HG03378 (cell line): Measurements from ENCODE around the gene RTN1.
A peak's percentile ranks its signal among the peaks of the same experiment; 100 is the strongest.

Experiments used
- ATAC-seq: cut with Tn5 transposase; IDR thresholded peaks from one replicate; pipeline ENCODE4 v1.9.1; 2021; ENCODE audit warnings: mild to moderate bottlenecking, moderate library complexity; ENCODE audit not compliant: unreplicated experiment

Gene RTN1

GRCh38 chr14:59852350-59852749 is 18.2 kb downstream of the RTN1 start:
- ATAC-seq = no peak

GRCh38 chr14:59850458-59850857 is 20.1 kb downstream of the RTN1 start:
- no peak for ATAC-seq

- no peak for ATAC-seq
Measured at GRCh38 chr14:59849411-59850130, 21.0 kb downstream of the RTN1 start.

GRCh38 chr14:59848671-59849070 is 21.9 kb downstream of the RTN1 start:
- no peak for ATAC-seq

GRCh38 chr14:59847711-59848110 is 22.9 kb downstream of the RTN1 start:
- ATAC-seq = no peak

GRCh38 chr14:59846595-59846994 is 24.0 kb downstream of the RTN1 start:
- no peak for ATAC-seq

- no peak for ATAC-seq
Measured at GRCh38 chr14:59845245-59845644, 25.3 kb downstream of the RTN1 start.

GRCh38 chr14:59844186-59844812 is 26.3 kb downstream of the RTN1 start:
- ATAC-seq = no peak

GRCh38 chr14:59836116-59836515 is 34.5 kb downstream of the RTN1 start:
- ATAC-seq = no peak

GRCh38 chr14:59832653-59833294 is 37.8 kb downstream of the RTN1 start:
- no peak for ATAC-seq

- ATAC-seq = no peak
Measured at GRCh38 chr14:59831121-59831730, 39.4 kb downstream of the RTN1 start.

GRCh38 chr14:59830338-59830734 is 40.2 kb downstream of the RTN1 start:
- ATAC-seq = no peak

GRCh38 chr14:59829469-59830337 is 40.9 kb downstream of the RTN1 start:
- ATAC-seq = no peak

GRCh38 chr14:59828276-59828675 is 42.3 kb downstream of the RTN1 start:
- ATAC-seq = no peak

- no peak for ATAC-seq
Measured at GRCh38 chr14:59827401-59827800, 43.2 kb downstream of the RTN1 start.

- no peak for ATAC-seq
Measured at GRCh38 chr14:59826150-59826549, 44.4 kb downstream of the RTN1 start.

- ATAC-seq = peak; percentile 53
Measured at GRCh38 chr14:59823179-59823578, 47.4 kb downstream of the RTN1 start.

- no peak for ATAC-seq
Measured at GRCh38 chr14:59819446-59820088, 51.0 kb downstream of the RTN1 start.

- no peak for ATAC-seq
Measured at GRCh38 chr14:59816941-59817340, 53.6 kb downstream of the RTN1 start.

GRCh38 chr14:59814988-59815387 is 55.6 kb downstream of the RTN1 start:
- no peak for ATAC-seq
